GM12878 (cell line): ENCODE measurements around the gene CNOT3. TPM values are rescaled to one million over a fixed set of nuclear protein-coding genes. Genes with fewer than 3 reads are reported as not detected.

ENCODE experiments used
- CHD4 ChIP-seq: fragments of 200-600 bp; sonication (generic); IDR thresholded peaks from 2 replicates; pipeline ENCODE4 v1.6.1; 2016; ENCODE audit warnings: mild to moderate bottlenecking
- NFYA ChIP-seq: IDR thresholded peaks from 2 replicates; pipeline ENCODE4 v1.6.1; 2011; ENCODE audit warnings: low read depth, mild to moderate bottlenecking, low read length, improper control_type of control experiment, borderline replicate concordance
- NKRF ChIP-seq: fragments of 450-650 bp; conservative IDR thresholded peaks from 2 replicates; pipeline ENCODE4 v1.6.1; 2017; ENCODE audit warnings: mild to moderate bottlenecking, moderate library complexity
- POLR2A ChIP-seq: IDR thresholded peaks from 2 replicates; pipeline ENCODE4 v1.6.1; 2011; ENCODE audit warnings: low read depth, mild to moderate bottlenecking, low read length
- RAD21 ChIP-seq: IDR thresholded peaks from 2 replicates; pipeline ENCODE4 v1.6.1; 2011; ENCODE audit warnings: mild to moderate bottlenecking, low read depth, low read length, moderate library complexity; ENCODE audit not compliant: insufficient read depth
- RELA ChIP-seq: fragments of 450-650 bp; IDR thresholded peaks from 2 replicates; pipeline ENCODE4 v1.8.0; 2014; ENCODE audit warnings: borderline replicate concordance; ENCODE audit not compliant: partially characterized antibody
- SUZ12 ChIP-seq: fragments of 200-600 bp; sonication (generic); IDR thresholded peaks from one replicate; pipeline ENCODE4 v1.6.1; 2018; ENCODE audit warnings: antibody characterized with exemption, mild to moderate bottlenecking; ENCODE audit not compliant: unreplicated experiment
- ZBTB33 ChIP-seq: fragments of 450-650 bp; IDR thresholded peaks from 2 replicates; pipeline ENCODE4 v1.6.1; 2017; ENCODE audit warnings: mild to moderate bottlenecking
- ZBTB4 ChIP-seq: fragments of 450-650 bp; formaldehyde crosslinking; IDR thresholded peaks from 2 replicates; pipeline ENCODE4 v1.4.0; 2022; ENCODE audit warnings: mild to moderate bottlenecking, moderate library complexity
- ZBTB40 ChIP-seq: fragments of 450-650 bp; IDR thresholded peaks from 2 replicates; pipeline ENCODE4 v1.6.1; 2016; ENCODE audit warnings: mild to moderate bottlenecking, moderate library complexity, borderline replicate concordance
- ZNF592 ChIP-seq: fragments of 450-650 bp; IDR thresholded peaks from 2 replicates; pipeline ENCODE4 v1.6.1; 2017; ENCODE audit warnings: mild to moderate bottlenecking, moderate library complexity
- ZZZ3 ChIP-seq: IDR thresholded peaks from 2 replicates; pipeline ENCODE4 v1.6.1; 2011; ENCODE audit warnings: low read depth; ENCODE audit not compliant: control insufficient read depth, insufficient read length
- polyA plus RNA-seq, 11 experiments: library from polyadenylated mRNA; depleted of rRNA in 4 of 11; unstranded in 6 of 11; stranded (reverse) in 5 of 11; fragments of >200 nt; fragmentation: Nextera tagmentation in 4 of 11; fragmentation: Illumina TruSeq in 1 of 11; extraction: Ambion mirVana in 4 of 11; extraction: Trizol in 1 of 11; gene quantifications; 1 replicate in 1 of 11; 2 replicates in 10 of 11; pipeline versions ENCODE4 v1.2.1 to v1.2.3, GENCODE V29; 2011 to 2016; ENCODE audit warnings: inconsistent platforms in 2 of 11, missing spikeins in 2 of 11, low read depth in 1 of 11
- total RNA-seq, 4 experiments: library from RNA; depleted of rRNA in 3 of 4; stranded (reverse); fragments of >200 nt in 3 of 4; fragmentation: Illumina TruSeq in 1 of 4; extraction: Trizol in 1 of 4; gene quantifications; 2 replicates each; pipeline versions ENCODE4 v1.2.1 to v1.2.3, GENCODE V29; 2013 to 2021

CNOT3 gene
- total and polyA plus RNA-seq, 10 of the 15 experiments (the other 5 are each of a cell fraction or from before 2014, with no cell fraction given) = 0.14 to 45.1 (median 14.0) TPM

GRCh38 chr19:54102421-54103169 lies 35.0 kb upstream of the CNOT3 start, which contains the start of gene NDUFA3 (continued):
- TF ChIP-seq ZBTB4 (CRISPR knock-in tag) = no peak
- TF ChIP-seq ZBTB40 = peak; percentile 79
- no peak for TF ChIP-seq SUZ12
- no peak for TF ChIP-seq NFYA
- no peak for TF ChIP-seq CHD4
- TF ChIP-seq RELA = peak; percentile 37
- no peak for TF ChIP-seq ZBTB33
- no peak for TF ChIP-seq ZNF592
- no peak for TF ChIP-seq RAD21
- peak; percentile 53; the same call in 1 of the 2 replicates for TF ChIP-seq NKRF
- TF ChIP-seq POLR2A = peak; percentile 94
- TF ChIP-seq ZZZ3 = no peak
